LNCaP clone FGC (cell line): ENCODE data around the gene ASS1.

ENCODE experiments used
- DNase-seq: peaks from one replicate; pipeline ENCODE4 v3.0.0-alpha.2; 2011; ENCODE audit warnings: low read depth
- H3K4me3 ChIP-seq: 2 replicates; pipeline ENCODE4 v1.5.1; 2011; ENCODE audit warnings: mild to moderate bottlenecking, low read depth, low read length, control low read depth
- CTCF ChIP-seq: IDR thresholded peaks from 2 replicates; pipeline ENCODE4 v1.5.1; 2012; ENCODE audit warnings: mild to moderate bottlenecking; ENCODE audit not compliant: control insufficient read depth, insufficient read depth; ENCODE audit errors: extremely low read depth

Gene ASS1

GRCh38 chr9:130488621-130489330, 44.0 kb downstream of the ASS1 start:
- no peak for TF ChIP-seq CTCF
- DNase-seq = no peak
- no peak overlapping the region for H3K4me3 ChIP-seq

- no peak overlapping the region for H3K4me3 ChIP-seq
- DNase-seq = no peak
- no peak for TF ChIP-seq CTCF
Measured at GRCh38 chr9:130490981-130491380, 46.2 kb downstream of the ASS1 start.

GRCh38 chr9:130491830-130492482, 47.2 kb downstream of the ASS1 start:
- no peak for TF ChIP-seq CTCF
- no peak overlapping the region for H3K4me3 ChIP-seq
- no peak for DNase-seq

- TF ChIP-seq CTCF = no peak
- no peak for DNase-seq
- H3K4me3 ChIP-seq = no peak overlapping the region
Measured at GRCh38 chr9:130493021-130493420, 48.3 kb downstream of the ASS1 start.

- no peak overlapping the region for H3K4me3 ChIP-seq
- TF ChIP-seq CTCF = no peak
- no peak for DNase-seq
Measured at GRCh38 chr9:130493476-130493875, 48.7 kb downstream of the ASS1 start.

- no peak overlapping the region for H3K4me3 ChIP-seq
- TF ChIP-seq CTCF = no peak
- no peak for DNase-seq
Measured at GRCh38 chr9:130495067-130495466, 50.3 kb downstream of the ASS1 start.

- no peak overlapping the region for H3K4me3 ChIP-seq
- no peak for TF ChIP-seq CTCF
- no peak for DNase-seq
Measured at GRCh38 chr9:130497139-130497538, 52.4 kb downstream of the ASS1 start.
